ENCODE data around the gene CTNNA3.

- TF ChIP-seq CTCF (IDR thresholded peaks at IDR 0.05) (no peak), POLR2A (IDR thresholded peaks at IDR 0.05) (no peak)
Observed at GRCh38 chr10:66025186-66025585, 1670.8 kb downstream of the CTNNA3 start.
